Mucosa of descending colon (tissue), 3 donors: ENCODE measurements around the gene ARHGEF1. TPM values are rescaled to one million over a fixed set of nuclear protein-coding genes. Genes with fewer than 3 reads are reported as not detected.
"Not testable (repeated sequence)": the region's sequence is repeated elsewhere in the genome, so short reads cannot be mapped to it uniquely, and the experiment has no call there.

Experiments
- ATAC-seq: fragments of 200-7000 bp; cut with Tn5 transposase; one replicate; pipeline ENCODE4 v1.9.1; 2020; ENCODE audit warnings: mild to moderate bottlenecking, moderate library complexity
- DNase-seq, 3 donors: peaks; one replicate each; pipeline ENCODE4 v3.0.0-alpha.2; 2020
- H3K36me3 ChIP-seq: fragments of 200-600 bp; one replicate; pipeline ENCODE4 v1.8.0; 2021; ENCODE audit warnings: low read depth, mild to moderate bottlenecking
- H3K4me1 ChIP-seq: fragments of 200-600 bp; one replicate; pipeline ENCODE4 v1.8.0; 2021; ENCODE audit warnings: low read depth, mild to moderate bottlenecking
- H3K4me3 ChIP-seq: fragments of 200-600 bp; one replicate; pipeline ENCODE4 v1.8.0; 2021; ENCODE audit warnings: mild to moderate bottlenecking
- H3K9me3 ChIP-seq: fragments of 200-600 bp; one replicate; pipeline ENCODE4 v1.8.0; 2021; ENCODE audit warnings: mild to moderate bottlenecking
- CTCF ChIP-seq: fragments of 200-600 bp; IDR thresholded peaks from one replicate; pipeline ENCODE4 v1.8.0; 2022; ENCODE audit warnings: antibody characterized with exemption, mild to moderate bottlenecking
- intact Hi-C, 2 donors: fragments of 100-400 bp; cut with DNase I in 1 of 2; cut with micrococcal nuclease in 1 of 2; formaldehyde crosslinking; loops; one replicate each; pipeline versions ENCODE4 v1.11.0 to v1.11.1; 2022; cut with DNase I, micrococcal nuclease
- total RNA-seq, 3 donors: library from RNA; stranded (reverse); fragmentation: NEBNext Ultra II Directional in 2 of 3; extraction: Animal tissue kit (Norgen Biotek cat#: 25700) in 2 of 3; gene quantifications; one replicate each; pipeline versions ENCODE4 v1.2.1 to v1.2.4, GENCODE V29; 2021 to 2023
- donor health status: DM: no; HTN: no; CAD: no; lungs with moderate emphysema.
- donor health status: DM: no; HTN: no; CAD: no.
- donor health status: DM: no; HTN: yes; CAD: no.

ARHGEF1 gene
- total RNA-seq, 3 donors from 2014 or later, result 84.9 to 125 (median 92.3) TPM

GRCh38 chr19:41937525-41938468 lies 54.8 kb downstream of the ARHGEF1 start:
- no peak for TF ChIP-seq CTCF

GRCh38 chr19:41939209-41939608 lies 56.2 kb downstream of the ARHGEF1 start:
- H3K4me3 ChIP-seq, H3K9me3 ChIP-seq, H3K4me1 ChIP-seq, H3K36me3 ChIP-seq, ATAC-seq, intact Hi-C loops: not testable (repeated sequence)
- DNase-seq, result peak in 1 of 3 donors; percentile 26

More at GRCh38 chr19:41937525-41938468, 54.8 kb downstream of the ARHGEF1 start:
- Histone ChIP-seq H3K4me3 (no peak overlapping the region), H3K9me3 (no peaks in the 10 kb centered on the region), H3K36me3 (no peaks in the 10 kb centered on the region), H3K4me1 (peaks cover 8% of the 10 kb centered on the region)
- intact Hi-C loops, result no loop called here
- ATAC-seq (no peak), DNase-seq (peak in 1 of 3 donors; percentile 36)

GRCh38 chr19:41939861-41940730 lies 57.1 kb downstream of the ARHGEF1 start:
- Histone ChIP-seq H3K4me1 (peaks cover 8% of the 10 kb centered on the region), H3K9me3 (no peaks in the 10 kb centered on the region), H3K4me3 (no peak overlapping the region), H3K36me3 (no peaks in the 10 kb centered on the region)
- ATAC-seq (peak; percentile 58), DNase-seq (peak; percentile 52 to 77 (median 66))
- intact Hi-C loops, result no loop called here
- TF ChIP-seq CTCF, result no peak

- no peak for DNase-seq
- TF ChIP-seq CTCF, result no peak
- intact Hi-C loops, result no loop called here
- Histone ChIP-seq H3K36me3 (no peaks in the 10 kb centered on the region), H3K4me3 (no peak overlapping the region), H3K9me3 (no peaks in the 10 kb centered on the region), H3K4me1 (peaks cover 8% of the 10 kb centered on the region)
- no peak for ATAC-seq
These were observed 57.9 kb downstream of the ARHGEF1 start for GRCh38 chr19:41940731-41941409.

GRCh38 chr19:41941410-41942202 lies 58.6 kb downstream of the ARHGEF1 start:
- Histone ChIP-seq H3K9me3 (no peaks in the 10 kb centered on the region), H3K4me3 (no peak overlapping the region), H3K36me3 (no peaks in the 10 kb centered on the region), H3K4me1 (peaks cover 8% of the 10 kb centered on the region)
- intact Hi-C loops, result no loop called here
- no peak for TF ChIP-seq CTCF
- no peak for DNase-seq
- no peak for ATAC-seq
